KBM-7 (cell line): ENCODE measurements around the gene BSND.

Source experiments
- DNase-seq: peaks from one replicate; pipeline ENCODE4 v3.0.0-alpha.2; 2015
- in situ Hi-C: fragments of 300-500 bp; cut with MboI; formaldehyde crosslinking; loops from 2 replicates; pipeline ENCODE4 v1.14.3; 2020; ENCODE audit warnings: low sequenced_read_pairs, low pct_unique_long_range_greater_than_20kb, mixed read lengths

Gene BSND

DNA sequence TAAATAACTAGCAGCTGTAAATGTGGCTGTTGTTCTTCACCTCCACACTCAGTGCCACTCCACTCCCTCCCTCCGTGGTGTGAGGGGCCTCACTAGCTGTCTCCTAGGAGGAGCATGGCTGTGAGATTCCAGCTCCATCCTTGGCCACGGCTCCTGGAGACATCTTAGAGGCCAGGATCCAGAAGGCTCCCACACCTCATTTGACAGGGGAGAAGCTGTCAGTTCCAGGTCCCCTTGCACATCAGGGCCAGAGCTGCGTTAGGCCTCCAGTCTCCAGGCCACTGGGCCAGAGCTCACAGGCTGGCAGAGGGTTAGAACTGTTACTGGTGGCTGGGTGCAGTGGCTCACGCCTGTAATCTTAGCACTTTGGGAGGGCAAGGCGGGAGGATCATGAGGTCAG, 55.7 kb downstream of the BSND start:
- in situ Hi-C loops, result no loop called here
- no peak for DNase-seq

DNA sequence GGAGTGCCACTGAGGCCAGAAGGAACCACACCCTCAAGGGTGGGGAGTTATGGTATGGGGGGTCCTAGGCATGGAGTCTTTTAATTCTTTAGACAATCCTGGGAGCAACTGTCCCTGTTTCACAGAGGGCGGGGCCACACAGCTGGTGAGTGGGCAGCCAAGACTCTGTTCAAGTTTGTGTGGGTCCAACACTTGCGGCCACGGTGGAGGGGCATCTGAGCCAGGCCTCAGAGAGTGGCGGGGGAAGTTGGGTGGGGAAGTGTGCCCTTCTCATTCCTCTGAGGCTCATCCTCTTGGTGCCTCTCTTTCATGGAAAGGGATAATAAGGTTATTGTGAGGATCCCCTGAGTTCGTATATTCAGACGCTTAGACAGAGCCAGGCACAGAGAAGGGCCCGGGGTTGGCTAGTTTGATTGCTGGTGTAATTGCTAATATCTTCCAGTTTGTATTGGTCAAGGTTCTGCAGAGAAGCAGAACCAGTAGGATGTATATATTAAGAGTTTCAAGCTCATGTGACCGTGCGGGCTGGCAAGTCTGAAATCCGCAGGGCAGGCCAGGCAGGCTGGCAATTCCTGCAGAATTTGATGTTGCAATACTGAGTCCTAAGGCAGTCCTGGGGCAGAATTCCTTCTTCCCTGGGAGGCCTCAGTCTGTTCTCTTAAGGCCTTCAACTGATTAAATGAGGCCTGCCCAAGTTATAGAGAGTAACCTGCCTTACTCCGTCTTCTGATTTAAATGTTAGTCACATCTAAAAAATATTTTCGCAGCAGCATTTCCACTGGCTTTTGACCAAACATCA, 56.5 kb downstream of the BSND start:
- no peak for DNase-seq
- in situ Hi-C loops, result no loop called here

GRCh38 chr1:55055951-55056631, 57.4 kb downstream of the BSND start:
- in situ Hi-C loops, result no loop called here
- no peak for DNase-seq

- no peak for DNase-seq
- in situ Hi-C loops, result no loop called here
These were observed 57.9 kb downstream of the BSND start for GRCh38 chr1:55056632-55056992.

- in situ Hi-C loops, result no loop called here
- no peak for DNase-seq
These were observed 58.7 kb downstream of the BSND start for GRCh38 chr1:55057270-55057955.

GRCh38 chr1:55057956-55058298, 59.2 kb downstream of the BSND start:
- no peak for DNase-seq
- in situ Hi-C loops, result no loop called here

DNA sequence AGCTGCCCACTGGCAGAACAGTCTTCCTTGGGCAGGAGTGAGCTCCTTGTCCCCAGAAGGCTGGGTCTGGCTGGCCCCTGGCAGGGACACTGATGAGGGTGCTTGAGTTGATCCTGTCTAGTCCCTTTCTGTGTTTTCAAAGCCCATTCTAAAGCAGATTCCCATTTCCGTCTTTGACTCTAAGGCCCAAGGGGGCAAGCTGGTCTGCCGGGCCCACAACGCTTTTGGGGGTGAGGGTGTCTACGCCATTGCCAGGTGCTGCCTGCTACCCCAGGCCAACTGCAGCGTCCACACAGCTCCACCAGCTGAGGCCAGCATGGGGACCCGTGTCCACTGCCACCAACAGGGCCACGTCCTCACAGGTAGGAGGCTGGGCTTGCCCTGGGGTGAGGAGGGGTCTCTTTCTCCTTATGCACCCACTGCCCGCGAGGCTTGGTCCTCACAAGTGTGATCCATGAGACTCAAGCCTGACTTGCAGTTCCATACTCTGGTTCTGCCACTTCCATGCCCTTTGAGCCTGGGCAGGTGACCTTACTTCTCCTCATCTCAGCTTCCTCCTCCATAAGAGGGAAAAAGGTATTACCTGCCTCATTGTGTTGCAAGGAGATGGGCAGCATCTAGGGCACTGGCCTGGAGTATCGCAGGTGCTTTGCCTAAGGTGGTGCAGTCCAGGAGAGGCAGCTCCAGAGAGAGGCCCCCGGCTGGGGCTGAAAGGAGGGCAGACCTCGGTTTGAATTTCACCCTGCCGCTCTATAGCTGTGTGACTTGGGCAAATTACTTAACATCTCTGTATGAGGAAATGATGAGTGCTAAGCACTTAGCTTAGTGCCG, 60.8 kb downstream of the BSND start:
- in situ Hi-C loops, result no loop called here

GRCh38 chr1:55060133-55060999, 61.6 kb downstream of the BSND start:
- in situ Hi-C loops, result no loop called here
- DNase-seq, result no peak

More for the DNA sequence above, 60.8 kb downstream of the BSND start:
- no peak for DNase-seq

DNA sequence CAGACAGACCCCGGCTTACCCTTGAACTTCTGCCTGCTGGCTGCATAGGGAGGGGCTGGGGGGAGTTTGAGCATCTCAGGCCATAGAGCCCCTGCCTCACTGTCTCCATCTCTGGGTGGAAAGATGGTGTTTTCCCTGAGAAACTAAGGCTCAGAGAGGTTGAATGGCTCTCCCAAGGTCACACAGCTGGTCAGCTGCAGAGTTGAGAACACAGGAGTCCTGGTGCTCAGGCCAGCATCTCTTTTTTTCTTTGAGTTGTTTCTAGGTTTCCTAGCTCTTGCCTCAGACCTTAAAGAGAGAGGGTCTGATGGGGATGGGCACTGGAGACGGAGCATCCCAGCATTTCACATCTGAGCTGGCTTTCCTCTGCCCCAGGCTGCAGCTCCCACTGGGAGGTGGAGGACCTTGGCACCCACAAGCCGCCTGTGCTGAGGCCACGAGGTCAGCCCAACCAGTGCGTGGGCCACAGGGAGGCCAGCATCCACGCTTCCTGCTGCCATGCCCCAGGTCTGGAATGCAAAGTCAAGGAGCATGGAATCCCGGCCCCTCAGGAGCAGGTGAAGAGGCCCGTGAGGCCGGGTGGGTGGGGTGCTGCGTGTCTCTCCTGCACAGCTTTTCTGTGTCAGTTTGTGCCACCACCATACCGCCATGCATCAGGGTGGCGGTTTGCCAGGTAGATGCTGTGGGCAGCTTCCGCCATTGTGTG, 62.4 kb downstream of the BSND start:
- no peak for DNase-seq
- in situ Hi-C loops, result no loop called here
